MCF 10A (cell line): ENCODE results near the gene UBAP1. TPM values are rescaled to one million over a fixed set of nuclear protein-coding genes. Genes with fewer than 3 reads are reported as not detected.

Experiments
- BruUV-seq: library from RNA; stranded (reverse); fragments of 400-500 nt; replicated peaks from 2 replicates; lab custom pipeline; 2021; lab: Mats Ljungman, UMichigan
- CTCF ChIA-PET: fragments of 300-600 bp; sonication (Branson Sonifier 250); formaldehyde crosslinking; extraction: SDS; loops from one replicate; lab custom pipeline; 2021; ENCODE audit warnings: antibody characterized with exemption, inconsistent platforms; lab: Yijun Ruan, JAX
- POLR2A ChIA-PET: fragments of 300-600, 350-650 bp; sonication (Branson Sonifier 250); formaldehyde crosslinking; extraction: SDS; loops from one replicate; lab custom pipeline; 2020; ENCODE audit warnings: antibody characterized with exemption, inconsistent platforms; lab: Yijun Ruan, JAX
- DNase-seq: peaks from one replicate; pipeline ENCODE4 v3.0.0-alpha.2; 2018; ENCODE audit not compliant: unreplicated experiment
- H3K27ac Mint-ChIP-seq: one replicate; pipeline ENCODE4 v1.8.0; 2022; ENCODE audit warnings: mild to moderate bottlenecking, low read depth, mixed read lengths; ENCODE audit not compliant: unreplicated experiment
- H3K27me3 Mint-ChIP-seq: one replicate; pipeline ENCODE4 v1.8.0; 2022; ENCODE audit warnings: mixed read lengths; ENCODE audit not compliant: insufficient read depth, unreplicated experiment
- H3K36me3 Mint-ChIP-seq: one replicate; pipeline ENCODE4 v1.8.0; 2022; ENCODE audit warnings: mild to moderate bottlenecking, moderate library complexity, mixed read lengths; ENCODE audit not compliant: insufficient read depth, unreplicated experiment
- H3K4me1 Mint-ChIP-seq: one replicate; pipeline ENCODE4 v1.8.0; 2022; ENCODE audit warnings: mixed read lengths; ENCODE audit not compliant: insufficient read depth, unreplicated experiment
- H3K4me3 Mint-ChIP-seq: one replicate; pipeline ENCODE4 v1.8.0; 2022; ENCODE audit warnings: mild to moderate bottlenecking, moderate library complexity, mixed read lengths; ENCODE audit not compliant: unreplicated experiment
- H3K9me3 Mint-ChIP-seq: one replicate; pipeline ENCODE4 v1.8.0; 2022; ENCODE audit warnings: mixed read lengths; ENCODE audit not compliant: unreplicated experiment
- CTCF ChIP-seq: fragments of 200-600 bp; IDR thresholded peaks from one replicate; pipeline ENCODE4 v1.8.0; 2022; ENCODE audit warnings: antibody characterized with exemption, mild to moderate bottlenecking; ENCODE audit not compliant: unreplicated experiment
- intact Hi-C: fragments of 100-400 bp; cut with micrococcal nuclease; formaldehyde crosslinking; loops from 2 replicates; pipeline ENCODE4 v1.14.1; 2022
- total RNA-seq: library from RNA; stranded (reverse); gene quantifications from 2 replicates; pipeline ENCODE4 v1.2.3, GENCODE V29; 2022

The UBAP1 gene
- total RNA-seq, 1 experiment from 2014 or later: 64.4 TPM

GRCh38 chr9:34203275-34203991 is 24.6 kb downstream of the UBAP1 start:
- POLR2A ChIA-PET: interaction anchor here (0.6 to 1.6 kb wide), 11 partner anchors 8 to 255 kb away, joined by 3 to 15 read pairs (median 4); partner anchors contain the start of genes DCAF12 and UBAP1
- TF ChIP-seq CTCF: no peak
- peaks cover 35% of the 10 kb centered on the region for H3K4me1 Mint-ChIP-seq
- no peaks in the 10 kb centered on the region for H3K9me3 Mint-ChIP-seq
- H3K36me3 Mint-ChIP-seq: peaks cover 21% of the 10 kb centered on the region
- BruUV-seq: no TSS peak
- H3K27me3 Mint-ChIP-seq: no peaks in the 10 kb centered on the region
- CTCF ChIA-PET: interaction anchor here (0.6 to 1.3 kb wide), 3 partner anchors 10 to 50 kb away, joined by 3 to 7 read pairs (median 5); no protein-coding TSS in a partner anchor
- DNase-seq: no peak
- no peak overlapping the region for H3K4me3 Mint-ChIP-seq
- peak overlapping the region; percentile 83 for H3K27ac Mint-ChIP-seq
- intact Hi-C loops: no loop called here

- ChIA-PET POLR2A (interaction anchor here (0.6 to 1.6 kb wide), 9 partner anchors 8 to 256 kb away, joined by 3 to 15 read pairs (median 4); partner anchors contain the start of genes DCAF12 and UBAP1), CTCF (interaction anchor here (1.0 to 1.3 kb wide), 2 partner anchors 11 to 49 kb away, joined by 5 to 7 read pairs; no protein-coding TSS in a partner anchor)
- no TSS peak for BruUV-seq
- TF ChIP-seq CTCF: no peak
- Mint-ChIP-seq H3K27ac (peak overlapping the region; percentile 83), H3K4me1 (peaks cover 35% of the 10 kb centered on the region), H3K27me3 (no peaks in the 10 kb centered on the region), H3K36me3 (peaks cover 24% of the 10 kb centered on the region), H3K4me3 (peak overlapping the region; percentile 40), H3K9me3 (no peaks in the 10 kb centered on the region)
- no peak for DNase-seq
- intact Hi-C loops: no loop called here
Measured at GRCh38 chr9:34203992-34204635, 25.3 kb downstream of the UBAP1 start.

GRCh38 chr9:34205102-34205501 is 26.3 kb downstream of the UBAP1 start:
- no peak overlapping the region for H3K4me3 Mint-ChIP-seq
- ChIA-PET CTCF (interaction anchor here (1.0 to 2.4 kb wide), 4 partner anchors 11 to 80 kb away, joined by 3 to 7 read pairs (median 4); no protein-coding TSS in a partner anchor), POLR2A (interaction anchor here (1.1 to 2.9 kb wide), 5 partner anchors 18 to 79 kb away, joined by 3 to 16 read pairs (median 5); partner anchors contain the start of genes DCAF12 and UBAP1)
- peaks cover 36% of the 10 kb centered on the region for H3K4me1 Mint-ChIP-seq
- no peak for DNase-seq
- H3K36me3 Mint-ChIP-seq: peaks cover 24% of the 10 kb centered on the region
- TF ChIP-seq CTCF: no peak
- peaks cover 8% of the 10 kb centered on the region for H3K9me3 Mint-ChIP-seq
- intact Hi-C loops: no loop called here
- no peaks in the 10 kb centered on the region for H3K27me3 Mint-ChIP-seq
- H3K27ac Mint-ChIP-seq: peak overlapping the region; percentile 83
- no TSS peak for BruUV-seq

GRCh38 chr9:34206561-34206960 is 27.7 kb downstream of the UBAP1 start:
- CTCF ChIA-PET: interaction anchor here (0.7 to 2.4 kb wide), 3 partner anchors 15 to 49 kb away, joined by 3 to 7 read pairs (median 4); no protein-coding TSS in a partner anchor
- POLR2A ChIA-PET: interaction anchor here (0.6 to 2.9 kb wide), 7 partner anchors 24 to 388 kb away, joined by 3 to 16 read pairs (median 5); partner anchors contain the start of gene UBAP1
- BruUV-seq: no TSS peak
- Mint-ChIP-seq H3K4me1 (peaks cover 40% of the 10 kb centered on the region), H3K9me3 (peaks cover 8% of the 10 kb centered on the region), H3K4me3 (no peak overlapping the region), H3K27ac (no peak overlapping the region), H3K27me3 (no peaks in the 10 kb centered on the region), H3K36me3 (peaks cover 20% of the 10 kb centered on the region)
- intact Hi-C loops: no loop called here
- TF ChIP-seq CTCF: no peak
- DNase-seq: peak; percentile 19
